Glutamatergic neuron (in vitro differentiated cells): ENCODE measurements around the gene SDC3. TPM values are rescaled to one million over a fixed set of nuclear protein-coding genes. Genes with fewer than 3 reads are reported as not detected.

Source experiments
- DNase-seq: peaks from one replicate; pipeline ENCODE4 v3.0.0; 2022
- H3K27ac Mint-ChIP-seq: one replicate; pipeline ENCODE4 v1.8.0; 2020; ENCODE audit warnings: mild to moderate bottlenecking, mixed read lengths, inconsistent platforms; ENCODE audit not compliant: unreplicated experiment
- H3K27me3 Mint-ChIP-seq: one replicate; pipeline ENCODE4 v1.8.0; 2020; ENCODE audit warnings: mild to moderate bottlenecking, moderate library complexity, mixed read lengths, inconsistent platforms; ENCODE audit not compliant: unreplicated experiment
- H3K36me3 Mint-ChIP-seq: one replicate; pipeline ENCODE4 v1.8.0; 2020; ENCODE audit warnings: mild to moderate bottlenecking, mixed read lengths, inconsistent platforms; ENCODE audit not compliant: unreplicated experiment
- H3K4me1 Mint-ChIP-seq: one replicate; pipeline ENCODE4 v1.8.0; 2020; ENCODE audit warnings: mild to moderate bottlenecking, low read depth, mixed read lengths, inconsistent platforms; ENCODE audit not compliant: unreplicated experiment
- H3K4me3 Mint-ChIP-seq: one replicate; pipeline ENCODE4 v1.8.0; 2020; ENCODE audit warnings: mild to moderate bottlenecking, mixed read lengths, inconsistent platforms; ENCODE audit not compliant: unreplicated experiment
- H3K9me3 Mint-ChIP-seq: one replicate; pipeline ENCODE4 v1.8.0; 2020; ENCODE audit warnings: mild to moderate bottlenecking, moderate library complexity, mixed read lengths, inconsistent platforms; ENCODE audit not compliant: unreplicated experiment
- total RNA-seq: library from RNA; stranded (reverse); fragmentation: NEBNext Ultra II Directional; extraction: Animal tissue kit (Norgen Biotek cat#: 25700); gene quantifications from one replicate; pipeline ENCODE4 v1.2.1, GENCODE V29; 2021; ENCODE audit not compliant: unreplicated experiment
- TF ChIP-seq, protein P1 (sequence below): fragments of 200-600 bp; sonication (generic); IDR thresholded peaks from one replicate; pipeline ENCODE4 v1.5.0; 2021; ENCODE audit not compliant: partially characterized antibody, unreplicated experiment

SDC3 gene
- total RNA-seq, 1 donor from 2014 or later: 41.7 TPM

DNA sequence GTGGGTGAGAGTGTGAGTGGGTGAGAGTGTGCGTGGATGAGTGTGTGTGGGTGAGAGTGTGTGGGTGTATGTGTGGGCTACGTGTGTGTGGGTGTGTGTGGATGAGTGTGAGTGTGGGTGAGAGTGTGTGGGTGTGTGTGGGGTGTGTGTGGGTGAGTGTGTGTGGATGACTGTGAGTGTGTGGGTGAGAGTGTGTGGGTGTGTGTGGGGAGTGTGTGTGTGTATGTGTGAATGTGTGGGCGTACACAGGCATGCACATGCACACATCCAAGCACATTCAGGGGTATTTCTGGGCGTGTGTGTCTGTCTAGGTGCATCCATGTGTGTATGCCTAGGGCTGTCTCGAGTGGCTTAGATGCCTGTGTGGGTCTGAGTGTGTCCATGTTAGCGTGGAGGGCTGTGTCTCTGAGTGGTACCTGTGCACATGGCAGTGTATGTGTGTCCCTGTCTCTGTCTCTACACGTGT is 14.0 kb downstream of the SDC3 start:
- no peak overlapping the region for H3K4me3 Mint-ChIP-seq
- H3K27me3 Mint-ChIP-seq: peaks cover 10% of the 10 kb centered on the region
- H3K4me1 Mint-ChIP-seq: peaks cover 26% of the 10 kb centered on the region
- TF ChIP-seq, protein P1, sequence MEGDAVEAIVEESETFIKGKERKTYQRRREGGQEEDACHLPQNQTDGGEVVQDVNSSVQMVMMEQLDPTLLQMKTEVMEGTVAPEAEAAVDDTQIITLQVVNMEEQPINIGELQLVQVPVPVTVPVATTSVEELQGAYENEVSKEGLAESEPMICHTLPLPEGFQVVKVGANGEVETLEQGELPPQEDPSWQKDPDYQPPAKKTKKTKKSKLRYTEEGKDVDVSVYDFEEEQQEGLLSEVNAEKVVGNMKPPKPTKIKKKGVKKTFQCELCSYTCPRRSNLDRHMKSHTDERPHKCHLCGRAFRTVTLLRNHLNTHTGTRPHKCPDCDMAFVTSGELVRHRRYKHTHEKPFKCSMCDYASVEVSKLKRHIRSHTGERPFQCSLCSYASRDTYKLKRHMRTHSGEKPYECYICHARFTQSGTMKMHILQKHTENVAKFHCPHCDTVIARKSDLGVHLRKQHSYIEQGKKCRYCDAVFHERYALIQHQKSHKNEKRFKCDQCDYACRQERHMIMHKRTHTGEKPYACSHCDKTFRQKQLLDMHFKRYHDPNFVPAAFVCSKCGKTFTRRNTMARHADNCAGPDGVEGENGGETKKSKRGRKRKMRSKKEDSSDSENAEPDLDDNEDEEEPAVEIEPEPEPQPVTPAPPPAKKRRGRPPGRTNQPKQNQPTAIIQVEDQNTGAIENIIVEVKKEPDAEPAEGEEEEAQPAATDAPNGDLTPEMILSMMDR: no peak
- H3K9me3 Mint-ChIP-seq: no peaks in the 10 kb centered on the region
- H3K36me3 Mint-ChIP-seq: no peaks in the 10 kb centered on the region
- DNase-seq: no peak
- no peak overlapping the region for H3K27ac Mint-ChIP-seq

DNA sequence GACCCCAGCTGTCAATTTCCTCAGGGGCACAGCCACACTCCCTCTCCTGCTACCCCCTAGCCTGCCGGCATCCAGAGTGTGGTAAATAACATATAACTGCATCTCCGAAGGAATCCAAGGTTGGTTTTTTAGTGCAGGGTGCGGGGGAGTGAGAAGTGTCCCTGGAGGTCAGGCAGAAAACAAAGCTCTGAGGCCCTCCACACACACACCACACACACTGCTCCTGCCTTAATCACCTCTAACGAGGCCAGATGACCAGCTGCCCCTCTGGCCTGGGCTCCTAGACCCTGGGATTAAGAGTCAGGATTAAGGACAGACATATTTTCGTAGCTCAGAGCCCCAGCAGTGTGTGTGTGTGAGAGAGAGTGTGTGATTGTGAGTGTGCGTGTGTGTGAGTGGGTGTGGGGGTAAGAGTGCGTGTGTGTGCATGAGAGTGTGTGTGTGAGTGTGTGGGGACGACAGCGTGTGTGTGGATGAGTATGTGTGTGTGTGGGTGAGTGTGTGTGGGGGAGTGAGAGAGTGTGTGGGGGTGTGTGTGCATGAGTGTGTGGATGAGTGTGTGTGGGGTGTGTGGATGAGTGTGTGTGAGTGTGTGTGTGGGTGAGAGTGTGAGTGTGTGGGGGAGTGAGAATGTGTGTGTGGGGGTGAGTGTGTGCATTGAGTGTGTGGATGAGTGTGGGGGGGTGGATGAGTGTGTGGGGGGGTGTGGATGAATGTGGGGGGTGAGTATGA is 14.6 kb downstream of the SDC3 start:
- Mint-ChIP-seq H3K36me3 (no peaks in the 10 kb centered on the region), H3K27me3 (peaks cover 10% of the 10 kb centered on the region), H3K9me3 (no peaks in the 10 kb centered on the region), H3K4me1 (peaks cover 26% of the 10 kb centered on the region), H3K27ac (peak overlapping the region; percentile 79), H3K4me3 (peak overlapping the region; percentile 64)
- TF ChIP-seq, protein P1: no peak
- no peak for DNase-seq

DNA sequence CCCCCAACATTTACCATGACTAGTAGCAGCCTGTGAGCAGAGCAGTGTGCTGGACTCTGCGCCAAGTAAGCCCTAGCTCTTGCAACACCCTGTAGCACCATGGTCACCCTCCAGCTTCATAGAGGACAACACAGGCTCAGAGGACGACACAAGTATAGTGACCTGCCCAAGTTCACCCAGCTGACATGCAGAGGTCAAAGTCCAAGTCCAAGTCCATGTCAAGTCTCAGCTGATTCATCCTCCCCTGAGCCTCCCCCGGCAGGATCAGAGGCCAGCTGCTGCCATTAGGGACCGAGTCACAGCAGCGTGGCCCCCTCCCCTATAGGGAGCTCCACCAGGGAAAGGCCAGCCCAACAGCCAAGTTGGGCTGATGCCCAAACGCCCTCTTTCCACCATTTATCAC is 15.9 kb downstream of the SDC3 start:
- Mint-ChIP-seq H3K4me1 (peaks cover 29% of the 10 kb centered on the region), H3K27ac (no peak overlapping the region), H3K27me3 (peaks cover 10% of the 10 kb centered on the region), H3K9me3 (no peaks in the 10 kb centered on the region), H3K36me3 (no peaks in the 10 kb centered on the region), H3K4me3 (no peak overlapping the region)
- no peak for DNase-seq
- TF ChIP-seq, protein P1: no peak

DNA sequence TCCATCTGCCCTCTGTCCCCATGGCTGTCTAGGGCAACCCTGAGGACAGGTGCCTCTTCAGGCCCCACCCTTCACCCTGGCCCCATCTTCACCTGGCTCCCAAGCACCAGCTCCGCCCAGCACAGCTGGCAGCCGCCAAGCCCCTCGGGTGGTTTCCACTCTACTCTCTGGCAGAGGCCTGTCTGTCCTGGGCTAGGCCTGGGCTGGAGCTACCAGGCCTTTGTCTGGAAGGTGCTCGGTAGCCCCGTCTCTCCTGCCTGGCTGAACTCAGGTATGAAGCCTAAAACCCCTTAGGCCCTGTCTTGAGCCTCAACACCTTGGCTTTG is 17.4 kb downstream of the SDC3 start:
- no peak overlapping the region for H3K4me3 Mint-ChIP-seq
- peaks cover 30% of the 10 kb centered on the region for H3K4me1 Mint-ChIP-seq
- DNase-seq: no peak
- TF ChIP-seq, protein P1: no peak
- peaks cover 9% of the 10 kb centered on the region for H3K27me3 Mint-ChIP-seq
- H3K27ac Mint-ChIP-seq: no peak overlapping the region
- no peaks in the 10 kb centered on the region for H3K9me3 Mint-ChIP-seq
- H3K36me3 Mint-ChIP-seq: no peaks in the 10 kb centered on the region

DNA sequence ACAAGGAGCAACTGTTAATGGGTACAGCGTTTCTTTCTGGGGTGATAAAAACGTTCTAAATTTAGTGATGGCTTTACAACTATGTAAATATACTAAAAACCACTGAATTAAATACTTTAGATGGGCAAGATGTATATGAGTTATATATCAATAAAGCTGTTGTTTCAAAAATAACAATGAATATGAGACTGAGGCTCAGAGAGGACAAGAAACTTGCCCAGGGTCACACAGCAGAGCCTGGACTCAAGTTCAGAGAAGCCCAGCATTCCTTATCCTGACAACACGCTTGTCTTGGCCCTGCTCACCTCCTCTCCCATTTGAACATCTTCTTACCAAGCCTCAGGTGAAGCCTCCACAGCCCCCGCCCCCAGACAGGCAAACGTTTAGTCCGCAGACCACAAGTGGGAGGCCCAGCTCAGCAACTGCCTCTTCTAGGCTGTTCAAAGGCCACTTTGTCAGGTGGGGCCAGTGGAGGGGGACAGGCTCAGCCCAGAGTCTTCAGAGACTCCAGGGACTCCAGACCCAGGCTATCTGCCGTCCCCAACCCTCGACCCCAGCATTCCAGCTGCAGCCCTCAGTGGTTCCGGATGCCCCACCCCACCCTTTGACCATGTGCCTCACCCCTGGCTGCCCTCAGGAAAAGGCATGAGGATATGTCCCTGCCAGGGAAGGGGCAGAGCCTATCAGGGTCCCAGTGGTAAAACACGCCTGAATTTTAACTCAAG is 17.9 kb downstream of the SDC3 start:
- DNase-seq: no peak
- Mint-ChIP-seq H3K27me3 (peaks cover 9% of the 10 kb centered on the region), H3K4me1 (peaks cover 28% of the 10 kb centered on the region), H3K27ac (no peak overlapping the region), H3K36me3 (no peaks in the 10 kb centered on the region), H3K9me3 (no peaks in the 10 kb centered on the region), H3K4me3 (no peak overlapping the region)
- TF ChIP-seq, protein P1: no peak
